IMR-90 (cell line): ENCODE results near the gene CCDC33. TPM values are rescaled to one million over a fixed set of nuclear protein-coding genes. Genes with fewer than 3 reads are reported as not detected.

Experiments used
- ATAC-seq: fragments of 200-7000 bp; cut with Tn5 transposase; 2 replicates; pipeline ENCODE4 v1.9.1; 2020; ENCODE audit warnings: low read depth, mild to moderate bottlenecking, moderate library complexity
- BruUV-seq: library from RNA; stranded (reverse); fragments of 400-500 nt; replicated peaks from 2 replicates; lab custom pipeline; 2021; lab: Mats Ljungman, UMichigan
- CTCF ChIA-PET: fragments of 300-600 bp; formaldehyde crosslinking; extraction: SDS; loops from one replicate; lab custom pipeline; 2021; ENCODE audit warnings: antibody characterized with exemption; lab: Yijun Ruan, JAX
- POLR2A ChIA-PET: fragments of 300-600 bp; sonication (Branson Sonifier 250); formaldehyde crosslinking; loops from one replicate; lab custom pipeline; 2022; ENCODE audit warnings: antibody characterized with exemption; ENCODE audit not compliant: unreplicated experiment; lab: Charles Lee
- DNase-seq: peaks from one replicate; pipeline ENCODE4 v3.0.0; 2013
- H2AFZ ChIP-seq: replicated peaks from 2 replicates; pipeline ENCODE3; 2013; ENCODE audit warnings: low read length, mild to moderate bottlenecking; ENCODE audit not compliant: poor library complexity
- H2AK5ac ChIP-seq: 2 replicates; pipeline ENCODE4 v1.6.1; 2013; ENCODE audit warnings: low read depth, low read length, inconsistent platforms
- H2AK9ac ChIP-seq: replicated peaks from 2 replicates; pipeline ENCODE3; 2013; ENCODE audit warnings: mild to moderate bottlenecking, low read depth, low read length, moderate library complexity; ENCODE audit not compliant: poor library complexity
- H2BK120ac ChIP-seq: 2 replicates; pipeline ENCODE4 v1.6.1; 2013; ENCODE audit warnings: low read depth, low read length, inconsistent platforms
- H2BK15ac ChIP-seq: 3 replicates; pipeline ENCODE4 v1.6.1; 2013; ENCODE audit warnings: low read depth, low read length, inconsistent platforms
- H2BK20ac ChIP-seq: 2 replicates; pipeline ENCODE4 v1.6.1; 2013; ENCODE audit warnings: low read depth, mild to moderate bottlenecking, inconsistent platforms, low read length, moderate library complexity
- H2BK5ac ChIP-seq: 2 replicates; pipeline ENCODE4 v1.6.1; 2013; ENCODE audit warnings: mild to moderate bottlenecking, low read depth, low read length, inconsistent platforms; ENCODE audit not compliant: poor library complexity, severe bottlenecking
- H3K14ac ChIP-seq: replicated peaks from 2 replicates; pipeline ENCODE4 v1.6.1; 2013; ENCODE audit warnings: low read depth, low read length, inconsistent platforms
- H3K18ac ChIP-seq: 2 replicates; pipeline ENCODE4 v1.6.1; 2013; ENCODE audit warnings: low read depth, low read length, control low read depth
- H3K23ac ChIP-seq: 2 replicates; pipeline ENCODE4 v1.6.1; 2013; ENCODE audit warnings: low read depth, low read length, inconsistent platforms
- H3K27ac ChIP-seq: 2 replicates; pipeline ENCODE4 v1.5.1; 2013; ENCODE audit warnings: mild to moderate bottlenecking, control low read depth, low read length; ENCODE audit not compliant: insufficient read depth
- H3K27me3 ChIP-seq: 2 replicates; pipeline ENCODE4 v1.6.1; 2013; ENCODE audit warnings: low read length; ENCODE audit not compliant: control insufficient read depth, insufficient read depth
- H3K36me3 ChIP-seq: 2 replicates; pipeline ENCODE4 v1.6.1; 2013; ENCODE audit warnings: low read length, mixed read lengths; ENCODE audit not compliant: control insufficient read depth, insufficient read depth
- H3K4ac ChIP-seq: 2 replicates; pipeline ENCODE4 v1.6.1; 2013; ENCODE audit warnings: low read depth, low read length, inconsistent platforms
- H3K4me1 ChIP-seq: 2 replicates; pipeline ENCODE4 v1.6.1; 2013; ENCODE audit warnings: low read length, mixed read lengths; ENCODE audit not compliant: control insufficient read depth, insufficient read depth
- H3K4me2 ChIP-seq: 2 replicates; pipeline ENCODE4 v1.6.1; 2013; ENCODE audit warnings: low read depth, mild to moderate bottlenecking, control low read depth, low read length, moderate library complexity
- H3K4me3 ChIP-seq: 2 replicates; pipeline ENCODE4 v1.5.1; 2013; ENCODE audit warnings: low read depth, mild to moderate bottlenecking, control low read depth, low read length, moderate library complexity; ENCODE audit not compliant: insufficient read depth
- H3K56ac ChIP-seq: 2 replicates; pipeline ENCODE4 v1.6.1; 2013; ENCODE audit warnings: low read length, inconsistent platforms; ENCODE audit not compliant: insufficient read depth; ENCODE audit errors: extremely low read depth
- H3K79me1 ChIP-seq, 2 experiments: 2 replicates each; pipeline ENCODE4 v1.6.1; 2013; ENCODE audit warnings: low read length in 2 of 2, inconsistent platforms in 1 of 2, low read depth in 1 of 2
- H3K9ac ChIP-seq: 2 replicates; pipeline ENCODE4 v1.6.1; 2013; ENCODE audit warnings: low read depth, low read length, control low read depth
- H3K9me1 ChIP-seq: 2 replicates; pipeline ENCODE4 v1.6.1; 2013; ENCODE audit warnings: low read length, inconsistent platforms; ENCODE audit not compliant: insufficient read depth
- H3K9me3 ChIP-seq: 2 replicates; pipeline ENCODE4 v1.6.1; 2013; ENCODE audit warnings: low read length; ENCODE audit not compliant: control insufficient read depth, insufficient read depth
- H4K20me1 ChIP-seq: 2 replicates; pipeline ENCODE4 v1.6.1; 2013; ENCODE audit warnings: low read length, inconsistent platforms; ENCODE audit not compliant: insufficient read depth
- H4K5ac ChIP-seq: 2 replicates; pipeline ENCODE4 v1.6.1; 2013; ENCODE audit warnings: mild to moderate bottlenecking, low read depth, low read length, control low read depth
- H4K8ac ChIP-seq, 2 experiments: 2 replicates each; pipeline ENCODE4 v1.6.1; 2013; ENCODE audit warnings: low read depth in 2 of 2, low read length in 2 of 2, control low read depth in 1 of 2, inconsistent platforms in 1 of 2
- H4K91ac ChIP-seq: 2 replicates; pipeline ENCODE4 v1.6.1; 2013; ENCODE audit warnings: low read depth, low read length, inconsistent platforms; ENCODE audit not compliant: insufficient read depth
- BHLHE40 ChIP-seq: fragments of 150-350 bp; IDR thresholded peaks from 2 replicates; pipeline ENCODE4 v1.6.1; 2016; ENCODE audit warnings: mild to moderate bottlenecking, low read depth, low read length
- CEBPB ChIP-seq: IDR thresholded peaks from 2 replicates; pipeline ENCODE4 v1.6.1; 2012; ENCODE audit warnings: low read depth, low read length, improper control_type of control experiment
- CHD1 ChIP-seq: IDR thresholded peaks from 2 replicates; pipeline ENCODE4 v1.6.1; 2012; ENCODE audit warnings: low read depth, low read length, improper control_type of control experiment
- FOS ChIP-seq: fragments of 150-350 bp; IDR thresholded peaks from 2 replicates; pipeline ENCODE4 v1.6.1; 2016; ENCODE audit warnings: low read depth, low read length
- MAFK ChIP-seq: IDR thresholded peaks from 2 replicates; pipeline ENCODE4 v1.6.1; 2012; ENCODE audit warnings: low read depth, low read length, improper control_type of control experiment
- MAZ ChIP-seq: IDR thresholded peaks from 2 replicates; pipeline ENCODE4 v1.6.1; 2012; ENCODE audit warnings: low read depth, mild to moderate bottlenecking, low read length, improper control_type of control experiment, moderate library complexity, borderline replicate concordance
- MXI1 ChIP-seq: IDR thresholded peaks from 2 replicates; pipeline ENCODE4 v1.6.1; 2012; ENCODE audit warnings: low read depth, mild to moderate bottlenecking, low read length, moderate library complexity, borderline replicate concordance
- NFE2L2 ChIP-seq: fragments of 150-350 bp; IDR thresholded peaks from 2 replicates; pipeline ENCODE4 v1.6.1; 2016; ENCODE audit warnings: low read depth, mild to moderate bottlenecking, low read length
- POLR2A ChIP-seq: IDR thresholded peaks from 2 replicates; pipeline ENCODE4 v1.6.1; 2012; ENCODE audit warnings: mild to moderate bottlenecking, low read depth, low read length
- RAD21 ChIP-seq: IDR thresholded peaks from 2 replicates; pipeline ENCODE4 v1.6.1; 2012; ENCODE audit warnings: low read length, improper control_type of control experiment
- RCOR1 ChIP-seq: IDR thresholded peaks from 2 replicates; pipeline ENCODE4 v1.6.1; 2012; ENCODE audit warnings: mild to moderate bottlenecking, low read length, improper control_type of control experiment; ENCODE audit not compliant: insufficient replicate concordance
- RFX5 ChIP-seq: IDR thresholded peaks from 2 replicates; pipeline ENCODE4 v1.8.0; 2012; ENCODE audit warnings: low read depth, mild to moderate bottlenecking, low read length, moderate library complexity
- SMC3 ChIP-seq: fragments of 150-350 bp; IDR thresholded peaks from 2 replicates; pipeline ENCODE4 v1.6.1; 2016; ENCODE audit warnings: low read depth, mild to moderate bottlenecking, antibody characterized with exemption, low read length, moderate library complexity
- WGBS, 2 experiments: methylation state at CpG; one replicate each; pipeline versions ENCODE4 v1.1.5 to v1.1.7; 2013; ENCODE audit warnings: missing lambda C conversion rate in 2 of 2; ENCODE audit not compliant: insufficient read length in 1 of 2; ENCODE audit errors: extremely low coverage in 2 of 2; 5-methylcytosine and 5-hydroxymethylcytosine counted together
- dilution Hi-C: fragments of 300-500 bp; cut with HindIII; formaldehyde crosslinking; loops from one replicate; pipeline ENCODE4 v1.14.3; 2018; ENCODE audit warnings: low sequenced_read_pairs; ENCODE audit not compliant: unreplicated experiment
- in situ Hi-C: fragments of 300-500 bp; cut with MboI; formaldehyde crosslinking; loops from 3 replicates; pipeline ENCODE4 v1.14.3; 2019; ENCODE audit warnings: low sequenced_read_pairs, inconsistent platforms, mixed read lengths
- intact Hi-C: fragments of 100-400 bp; cut with micrococcal nuclease; formaldehyde crosslinking; loops from 2 replicates; pipeline ENCODE4 v1.10.0; 2022
- polyA plus RNA-seq, 3 experiments: library from polyadenylated mRNA; depleted of rRNA; stranded (reverse); fragments of >200 nt; gene quantifications; 2 replicates each; pipeline ENCODE4 v1.2.3, GENCODE V29; 2012; ENCODE audit warnings: low replicate concordance in 1 of 3
- total RNA-seq: library from RNA; depleted of rRNA; stranded (reverse); fragments of >200 nt; gene quantifications from 2 replicates; pipeline ENCODE4 v1.2.3, GENCODE V29; 2012
- TF ChIP-seq, protein P1 (sequence below): fragments of 150-350 bp; IDR thresholded peaks from 2 replicates; pipeline ENCODE4 v1.6.1; 2016; ENCODE audit warnings: low read depth, mild to moderate bottlenecking, low read length, moderate library complexity, borderline replicate concordance
- TF ChIP-seq, protein P2 (sequence below): fragments of 150-350 bp; IDR thresholded peaks from 2 replicates; pipeline ENCODE4 v1.6.1; 2017; ENCODE audit warnings: mild to moderate bottlenecking, antibody characterized with exemption, low read length, low read depth
- TF ChIP-seq, protein P3 (sequence below): conservative IDR thresholded peaks from 2 replicates; pipeline ENCODE4 v1.5.1; 2012; ENCODE audit warnings: mild to moderate bottlenecking, low read depth, low read length, improper control_type of control experiment

Gene CCDC33
- total and polyA plus RNA-seq, 2 of the 4 experiments (the other 2 are of a cell fraction) = not detected

DNA sequence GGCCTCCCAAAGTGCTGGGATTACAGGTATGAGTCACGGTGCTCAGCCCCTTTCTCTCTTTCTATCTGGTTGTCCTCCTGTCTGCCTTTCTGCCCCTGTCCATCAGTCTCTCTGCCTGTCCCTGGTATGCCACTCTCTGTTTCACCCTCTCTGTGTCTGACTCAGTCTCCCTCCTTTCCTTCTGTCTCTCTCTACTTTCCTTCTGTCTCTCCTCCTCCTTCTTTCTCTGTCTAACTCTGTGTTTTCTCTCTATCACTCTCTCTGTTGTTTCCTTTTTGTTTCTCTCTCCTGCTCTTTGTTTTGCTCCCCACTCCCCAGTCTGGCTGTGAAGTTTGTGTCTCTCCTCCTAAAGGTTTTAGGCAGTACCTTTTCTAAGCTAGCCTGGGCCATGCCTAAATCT, 24.5 kb upstream of the CCDC33 start:
- Histone ChIP-seq H2BK5ac (no peak overlapping the region), H3K9ac (no peak overlapping the region), H2AFZ (no peak overlapping the region), H3K9me3 (no peaks in the 10 kb centered on the region), H3K14ac (no peak overlapping the region), H3K4me2 (no peak overlapping the region), H2BK120ac (no peak overlapping the region), H3K27ac (no peak overlapping the region), H3K79me1 (no peaks in the 10 kb centered on the region), H3K4me1 (peaks cover 17% of the 10 kb centered on the region), H3K4ac (no peak overlapping the region), H4K8ac (no peak overlapping the region), H2AK5ac (no peak overlapping the region), H2BK20ac (no peak overlapping the region), H4K5ac (no peak overlapping the region), H3K4me3 (no peak overlapping the region), H3K27me3 (peaks cover 13% of the 10 kb centered on the region), H3K9me1 (no peaks in the 10 kb centered on the region), H2AK9ac (no peak overlapping the region), H3K56ac (no peak overlapping the region), H3K18ac (no peak overlapping the region), H4K20me1 (no peaks in the 10 kb centered on the region), H3K36me3 (no peaks in the 10 kb centered on the region), H4K91ac (no peak overlapping the region), H3K23ac (no peak overlapping the region), H2BK15ac (no peak overlapping the region)
- in situ Hi-C loops = no loop called here
- BruUV-seq = no TSS peak
- no peak for TF ChIP-seq MAZ
- TF ChIP-seq CHD1 = no peak
- no peak for TF ChIP-seq NFE2L2
- TF ChIP-seq, protein P1, sequence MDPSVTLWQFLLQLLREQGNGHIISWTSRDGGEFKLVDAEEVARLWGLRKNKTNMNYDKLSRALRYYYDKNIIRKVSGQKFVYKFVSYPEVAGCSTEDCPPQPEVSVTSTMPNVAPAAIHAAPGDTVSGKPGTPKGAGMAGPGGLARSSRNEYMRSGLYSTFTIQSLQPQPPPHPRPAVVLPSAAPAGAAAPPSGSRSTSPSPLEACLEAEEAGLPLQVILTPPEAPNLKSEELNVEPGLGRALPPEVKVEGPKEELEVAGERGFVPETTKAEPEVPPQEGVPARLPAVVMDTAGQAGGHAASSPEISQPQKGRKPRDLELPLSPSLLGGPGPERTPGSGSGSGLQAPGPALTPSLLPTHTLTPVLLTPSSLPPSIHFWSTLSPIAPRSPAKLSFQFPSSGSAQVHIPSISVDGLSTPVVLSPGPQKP = no peak
- TF ChIP-seq RFX5 = no peak
- no peak for TF ChIP-seq CEBPB
- no peak for TF ChIP-seq RCOR1
- TF ChIP-seq, protein P2, sequence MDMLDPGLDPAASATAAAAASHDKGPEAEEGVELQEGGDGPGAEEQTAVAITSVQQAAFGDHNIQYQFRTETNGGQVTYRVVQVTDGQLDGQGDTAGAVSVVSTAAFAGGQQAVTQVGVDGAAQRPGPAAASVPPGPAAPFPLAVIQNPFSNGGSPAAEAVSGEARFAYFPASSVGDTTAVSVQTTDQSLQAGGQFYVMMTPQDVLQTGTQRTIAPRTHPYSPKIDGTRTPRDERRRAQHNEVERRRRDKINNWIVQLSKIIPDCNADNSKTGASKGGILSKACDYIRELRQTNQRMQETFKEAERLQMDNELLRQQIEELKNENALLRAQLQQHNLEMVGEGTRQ = no peak
- no peak for TF ChIP-seq POLR2A
- TF ChIP-seq BHLHE40 = no peak
- no peak for TF ChIP-seq FOS
- no peak for TF ChIP-seq MXI1
- TF ChIP-seq MAFK = no peak
- no peak for TF ChIP-seq RAD21
- no peak for TF ChIP-seq SMC3
- TF ChIP-seq, protein P3, sequence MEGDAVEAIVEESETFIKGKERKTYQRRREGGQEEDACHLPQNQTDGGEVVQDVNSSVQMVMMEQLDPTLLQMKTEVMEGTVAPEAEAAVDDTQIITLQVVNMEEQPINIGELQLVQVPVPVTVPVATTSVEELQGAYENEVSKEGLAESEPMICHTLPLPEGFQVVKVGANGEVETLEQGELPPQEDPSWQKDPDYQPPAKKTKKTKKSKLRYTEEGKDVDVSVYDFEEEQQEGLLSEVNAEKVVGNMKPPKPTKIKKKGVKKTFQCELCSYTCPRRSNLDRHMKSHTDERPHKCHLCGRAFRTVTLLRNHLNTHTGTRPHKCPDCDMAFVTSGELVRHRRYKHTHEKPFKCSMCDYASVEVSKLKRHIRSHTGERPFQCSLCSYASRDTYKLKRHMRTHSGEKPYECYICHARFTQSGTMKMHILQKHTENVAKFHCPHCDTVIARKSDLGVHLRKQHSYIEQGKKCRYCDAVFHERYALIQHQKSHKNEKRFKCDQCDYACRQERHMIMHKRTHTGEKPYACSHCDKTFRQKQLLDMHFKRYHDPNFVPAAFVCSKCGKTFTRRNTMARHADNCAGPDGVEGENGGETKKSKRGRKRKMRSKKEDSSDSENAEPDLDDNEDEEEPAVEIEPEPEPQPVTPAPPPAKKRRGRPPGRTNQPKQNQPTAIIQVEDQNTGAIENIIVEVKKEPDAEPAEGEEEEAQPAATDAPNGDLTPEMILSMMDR = no peak
- WGBS, 2 experiments = 100% methylated on average over 1 of the region's 1 CpG; no CpG with 5 or more reads in 1 of the 2 experiments
- ChIA-PET CTCF (no interaction called here), POLR2A (no interaction called here)
- intact Hi-C loops = no loop called here
- dilution Hi-C loops = no loop called here
- ATAC-seq = no peak
- DNase-seq = no peak
